ENCODE results near the gene EPM2AIP1.
A peak's percentile ranks its signal among the peaks of the same experiment; 100 is the strongest.
"Not testable (repeated sequence)": the region's sequence is repeated elsewhere in the genome, so short reads cannot be mapped to it uniquely, and the experiment has no call there.

EPM2AIP1 gene

DNA sequence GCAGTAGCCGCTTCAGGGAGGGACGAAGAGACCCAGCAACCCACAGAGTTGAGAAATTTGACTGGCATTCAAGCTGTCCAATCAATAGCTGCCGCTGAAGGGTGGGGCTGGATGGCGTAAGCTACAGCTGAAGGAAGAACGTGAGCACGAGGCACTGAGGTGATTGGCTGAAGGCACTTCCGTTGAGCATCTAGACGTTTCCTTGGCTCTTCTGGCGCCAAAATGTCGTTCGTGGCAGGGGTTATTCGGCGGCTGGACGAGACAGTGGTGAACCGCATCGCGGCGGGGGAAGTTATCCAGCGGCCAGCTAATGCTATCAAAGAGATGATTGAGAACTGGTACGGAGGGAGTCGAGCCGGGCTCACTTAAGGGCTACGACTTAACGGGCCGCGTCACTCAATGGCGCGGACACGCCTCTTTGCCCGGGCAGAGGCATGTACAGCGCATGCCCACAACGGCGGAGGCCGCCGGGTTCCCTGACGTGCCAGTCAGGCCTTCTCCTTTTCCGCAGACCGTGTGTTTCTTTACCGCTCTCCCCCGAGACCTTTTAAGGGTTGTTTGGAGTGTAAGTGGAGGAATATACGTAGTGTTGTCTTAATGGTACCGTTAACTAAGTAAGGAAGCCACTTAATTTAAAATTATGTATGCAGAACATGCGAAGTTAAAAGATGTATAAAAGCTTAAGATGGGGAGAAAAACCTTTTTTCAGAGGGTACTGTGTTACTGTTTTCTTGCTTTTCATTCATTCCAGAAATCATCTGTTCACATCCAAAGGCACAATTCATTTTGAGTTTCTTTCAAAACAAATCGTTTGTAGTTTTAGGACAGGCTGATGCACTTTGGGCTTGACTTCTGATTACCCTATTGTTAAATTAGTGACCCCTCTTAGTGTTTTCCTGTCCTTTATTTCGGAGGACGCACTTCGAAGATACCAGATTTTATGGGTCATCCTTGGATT lies 674 bp upstream of the EPM2AIP1 start, which contains the start of gene MLH1:
TSS of gene MLH1 (plus strand) at position 193 of the 958 bp plus-strand sequence. CDS start at position 223, 30 bp downstream.
- peak; percentile 92 to 99 for DNase-seq (ENCODE audit: low read depth in 1 of 2, low spot score in 1 of 2)

DNA sequence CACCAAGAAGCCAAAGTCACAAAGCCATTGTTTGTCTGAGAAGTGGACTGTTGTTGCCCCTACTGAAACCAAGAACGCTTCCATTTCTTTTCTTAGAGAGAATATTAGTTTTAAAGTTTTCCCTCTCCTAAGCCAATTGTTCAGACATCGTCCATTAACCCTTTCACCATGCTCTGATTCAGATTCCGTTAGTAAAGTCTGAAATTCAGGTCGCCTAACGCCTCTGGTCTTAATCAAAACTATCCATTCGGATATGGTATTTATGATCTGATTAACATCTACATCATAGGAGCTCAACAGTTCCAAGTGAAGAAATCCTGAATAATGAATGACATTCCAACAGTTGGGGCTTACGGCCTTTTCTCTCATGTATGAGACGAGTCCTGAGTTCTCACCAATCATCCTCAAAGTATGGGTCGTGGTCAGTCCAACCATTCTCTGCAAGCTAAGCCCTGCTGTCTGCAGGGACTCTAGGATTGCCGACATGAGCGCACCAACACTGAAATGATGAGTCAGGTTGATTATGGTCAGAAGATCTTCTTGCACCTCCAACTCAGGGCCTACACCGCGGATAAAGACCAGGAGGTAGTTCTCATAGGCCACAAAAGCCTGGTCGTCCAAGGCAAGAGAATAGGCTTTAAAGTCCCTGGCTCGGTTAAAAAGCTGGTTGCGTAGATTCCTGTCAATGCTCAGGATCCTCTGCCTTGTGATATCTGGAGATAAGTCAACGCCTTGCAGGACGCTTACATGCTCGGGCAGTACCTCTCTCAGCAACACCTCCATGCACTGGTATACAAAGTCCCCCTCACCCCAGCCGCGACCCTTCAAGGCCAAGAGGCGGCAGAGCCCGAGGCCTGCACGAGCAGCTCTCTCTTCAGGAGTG lies 767 bp downstream of the EPM2AIP1 start:
- no peak for DNase-seq (ENCODE audit: low read depth in 1 of 2, low spot score in 1 of 2)

DNA sequence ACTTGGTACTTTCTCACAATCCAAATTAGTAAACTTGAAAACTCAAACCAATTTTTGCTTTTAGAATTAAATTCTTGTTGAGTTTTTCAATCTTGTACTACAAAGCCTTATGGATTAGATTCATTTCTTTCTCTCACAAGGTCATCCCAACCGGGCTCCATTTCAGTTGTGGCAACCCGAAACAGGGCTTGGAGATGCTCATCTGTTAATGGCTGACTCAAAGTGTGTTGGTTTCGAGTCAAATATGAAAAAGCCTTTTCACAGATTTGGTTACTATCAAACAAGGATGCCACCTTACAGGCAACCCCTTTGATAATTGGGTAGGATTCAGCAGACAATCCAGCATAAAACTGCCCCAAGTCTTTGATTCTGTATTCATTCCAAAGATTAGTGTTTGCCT lies 1.8 kb downstream of the EPM2AIP1 start:
- DNase-seq (ENCODE audit: low read depth in 1 of 2, low spot score in 1 of 2): no peak

DNA sequence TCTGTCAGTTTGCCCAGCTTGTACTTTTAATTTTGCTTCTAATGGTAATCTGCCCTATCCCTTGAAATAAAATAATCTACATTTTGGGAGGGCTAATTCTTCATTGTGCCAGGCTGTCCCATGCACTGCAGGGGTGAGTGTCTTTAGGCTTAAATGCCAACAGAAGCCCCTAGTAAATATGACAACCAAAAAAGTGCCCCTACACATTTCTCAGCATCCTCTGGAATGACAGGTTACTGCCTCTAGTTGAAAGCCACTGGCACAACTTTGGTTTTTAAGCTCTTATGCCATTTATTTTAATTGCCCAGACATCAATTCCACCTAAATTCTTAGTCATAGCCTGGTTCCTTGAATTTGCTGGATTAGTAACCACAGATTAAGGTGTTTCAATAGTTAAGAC lies 3.4 kb downstream of the EPM2AIP1 start:
- DNase-seq (ENCODE audit: low read depth in 1 of 2, low spot score in 1 of 2): no peak

DNA sequence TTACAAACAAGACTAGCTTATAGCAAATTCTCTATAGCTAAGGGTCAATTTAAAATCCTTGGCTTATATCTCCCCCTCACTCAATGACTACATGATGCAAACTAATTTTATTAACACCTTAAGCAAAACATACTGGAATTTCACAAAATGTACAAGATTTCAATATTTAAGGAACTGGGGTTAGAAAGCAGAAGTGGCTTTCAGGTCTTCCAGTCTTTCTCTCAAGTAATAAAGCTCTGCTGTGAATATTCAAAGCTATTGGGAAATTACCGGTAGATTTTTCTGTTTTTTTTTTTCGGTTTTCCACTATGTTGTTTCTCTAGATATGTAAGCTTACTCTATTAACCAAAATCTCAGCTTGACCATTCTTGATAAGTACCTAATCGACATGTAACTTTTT lies 3.9 kb downstream of the EPM2AIP1 start:
- no peak for DNase-seq (ENCODE audit: low read depth in 1 of 2, low spot score in 1 of 2)

DNA sequence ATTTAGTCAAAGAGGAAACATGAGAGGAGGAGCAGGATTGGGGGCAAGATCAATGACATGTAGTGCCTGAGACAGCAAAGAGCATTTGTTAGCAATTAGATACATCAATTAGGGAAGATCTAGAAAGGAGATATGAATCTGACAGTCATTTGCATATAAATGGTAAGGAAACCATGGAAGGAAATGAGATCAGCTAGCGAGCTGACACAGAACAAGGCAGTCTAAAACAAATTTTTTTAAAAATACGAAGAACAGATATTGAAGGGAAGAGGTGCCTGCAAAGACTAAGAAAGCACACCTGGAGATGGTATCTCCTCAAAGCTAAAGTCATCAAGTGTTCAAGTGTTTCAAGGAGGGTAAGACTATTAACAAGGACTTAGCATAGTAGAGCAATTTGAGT lies 4.6 kb downstream of the EPM2AIP1 start:
- no peak for DNase-seq (ENCODE audit: low read depth in 1 of 2, low spot score in 1 of 2)

DNA sequence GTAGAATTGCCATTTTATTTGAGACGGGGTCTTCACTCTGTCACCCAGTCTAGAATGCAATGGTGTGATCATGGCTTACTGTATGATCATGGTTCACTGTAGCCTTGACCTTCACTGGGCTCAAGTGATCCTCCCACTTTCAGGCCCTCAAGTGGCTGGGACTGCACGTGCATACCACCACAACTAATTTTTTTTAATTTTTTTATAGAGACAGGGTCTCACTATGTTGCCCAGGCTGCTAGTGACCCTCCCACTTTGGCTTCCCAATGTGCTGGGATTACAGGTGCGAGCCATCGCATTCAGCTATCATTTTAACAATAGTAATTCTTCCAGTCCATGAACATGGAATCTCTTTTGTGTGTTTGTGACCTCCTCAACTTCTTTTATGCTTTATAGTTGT lies 11.9 kb downstream of the EPM2AIP1 start:
- DNase-seq (ENCODE audit: low read depth in 1 of 2, low spot score in 1 of 2): no peak

DNA sequence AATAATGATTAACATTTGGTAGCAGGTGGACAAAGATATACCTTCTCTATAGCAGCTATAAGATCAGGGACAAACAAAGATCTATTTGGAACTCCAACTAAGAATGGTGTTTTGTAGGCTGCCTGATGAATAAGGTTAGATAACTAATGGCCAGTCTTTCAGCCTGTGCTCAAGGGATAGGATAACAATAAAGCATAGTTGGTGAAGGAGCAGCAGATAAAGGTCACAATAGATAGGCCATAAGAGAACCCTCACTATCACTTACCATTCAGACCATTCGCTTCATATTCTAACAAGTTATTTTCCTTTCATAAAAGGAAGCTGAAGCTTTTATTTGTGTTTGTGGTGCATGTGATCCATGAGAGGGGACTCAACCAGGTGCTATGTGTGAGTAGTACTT lies 19.8 kb downstream of the EPM2AIP1 start:
- DNase-seq (ENCODE audit: low read depth in 1 of 2, low spot score in 1 of 2): no peak

DNA sequence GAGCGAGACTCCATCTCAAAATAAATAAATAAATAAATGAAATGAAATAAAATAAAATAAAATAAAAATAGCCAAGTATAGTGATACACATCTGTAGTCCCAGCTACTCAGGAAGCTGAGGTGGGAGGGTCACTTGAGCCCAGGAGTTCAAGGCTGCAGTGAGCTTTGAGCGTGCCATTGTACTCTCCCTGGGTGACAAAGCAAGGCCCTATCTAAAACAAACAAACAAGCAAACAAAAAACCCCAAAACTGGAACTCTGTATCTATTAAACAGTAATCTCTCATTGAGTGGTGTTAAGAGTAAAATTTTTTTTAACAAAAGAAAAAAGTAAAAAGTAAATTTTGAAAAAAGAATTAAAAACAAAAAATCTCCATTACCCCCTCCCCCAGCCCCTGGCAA lies 20.8 kb downstream of the EPM2AIP1 start:
- no peak for DNase-seq (ENCODE audit: low read depth in 1 of 2, low spot score in 1 of 2)

DNA sequence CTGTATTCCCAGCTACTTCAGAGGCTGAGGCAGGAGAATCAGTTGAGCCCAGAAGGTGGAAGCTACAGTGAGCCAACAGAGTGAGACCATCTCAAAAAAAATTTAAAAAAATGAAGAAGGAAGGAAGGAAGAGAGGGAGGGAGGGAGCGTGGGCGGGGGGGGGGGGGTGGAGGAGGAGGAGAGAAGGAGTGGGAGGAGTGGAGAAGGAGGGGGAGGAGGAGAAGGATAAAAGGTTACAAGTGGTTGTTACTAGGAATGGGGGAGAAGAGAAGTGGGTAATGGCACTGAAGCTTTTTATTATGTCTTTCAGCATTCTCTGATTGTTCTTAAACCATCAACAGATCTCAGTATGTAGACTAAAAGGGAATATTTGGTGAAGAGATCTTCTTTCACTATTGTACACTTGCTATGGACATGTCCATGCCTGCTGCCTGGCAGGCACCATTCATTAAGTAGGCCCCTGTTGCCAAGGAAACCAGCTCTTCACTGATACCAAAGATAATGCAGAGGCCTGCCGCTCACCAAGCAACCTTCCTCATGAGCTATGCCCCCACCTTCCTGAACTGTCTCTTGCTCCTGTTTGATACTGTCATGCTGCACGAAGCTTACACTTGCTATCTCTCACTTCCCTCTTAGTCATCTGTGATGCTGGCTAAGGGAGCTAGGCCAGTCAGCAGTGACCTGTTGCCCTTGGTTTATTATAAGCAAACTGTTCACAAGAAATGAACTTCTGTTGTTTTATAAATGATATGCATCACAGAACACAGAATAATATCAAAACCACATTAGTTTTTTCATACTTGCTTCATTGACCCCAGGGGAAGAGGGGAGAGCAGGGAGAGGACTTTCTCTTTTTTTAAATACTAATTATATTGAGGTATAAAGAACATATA lies 23.1 kb downstream of the EPM2AIP1 start:
- peak in 1 of 2 donors; percentile 37 for DNase-seq (ENCODE audit: low read depth in 1 of 2, low spot score in 1 of 2)

DNA sequence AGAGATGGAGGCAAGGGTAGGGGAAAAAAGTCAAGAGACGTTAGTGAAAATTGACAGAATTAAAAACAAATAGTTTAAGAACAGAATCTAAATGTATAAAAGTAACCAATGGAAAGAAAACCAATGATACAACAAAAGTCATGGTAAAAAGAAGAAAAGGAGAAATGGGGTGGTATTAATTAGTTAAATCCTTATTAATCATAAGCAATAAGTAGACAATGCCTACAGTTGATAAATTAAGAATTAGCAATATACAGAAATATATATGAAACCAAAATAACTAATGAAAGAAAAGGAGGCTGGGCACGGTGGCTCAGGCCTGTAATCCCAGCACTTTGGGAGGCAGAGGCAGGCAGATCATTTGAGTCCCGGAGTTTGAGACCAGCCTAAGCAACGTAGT lies 23.8 kb downstream of the EPM2AIP1 start:
- no peak for DNase-seq (ENCODE audit: low read depth in 1 of 2, low spot score in 1 of 2)

DNA sequence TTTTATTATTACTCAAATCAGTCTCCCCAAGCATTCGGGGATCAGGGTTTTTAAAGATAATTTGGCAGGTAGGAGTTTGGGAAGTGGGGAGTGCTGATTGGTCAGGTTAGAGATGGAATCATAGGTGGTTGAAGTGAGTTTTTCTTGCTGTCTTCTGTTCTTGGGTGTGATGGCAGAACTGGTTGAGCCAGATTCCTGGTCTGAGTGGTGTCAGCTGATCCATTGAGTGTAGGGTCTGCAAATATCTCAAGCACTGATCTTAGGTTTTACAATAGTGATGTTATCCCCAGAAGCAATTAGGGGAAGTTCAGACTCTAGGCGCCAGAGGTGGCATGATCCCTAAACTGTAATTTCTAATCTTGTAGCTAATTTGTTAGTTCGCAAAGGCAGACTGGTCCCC lies 27.5 kb downstream of the EPM2AIP1 start:
- no peak for DNase-seq (ENCODE audit: low read depth in 1 of 2, low spot score in 1 of 2)

DNA sequence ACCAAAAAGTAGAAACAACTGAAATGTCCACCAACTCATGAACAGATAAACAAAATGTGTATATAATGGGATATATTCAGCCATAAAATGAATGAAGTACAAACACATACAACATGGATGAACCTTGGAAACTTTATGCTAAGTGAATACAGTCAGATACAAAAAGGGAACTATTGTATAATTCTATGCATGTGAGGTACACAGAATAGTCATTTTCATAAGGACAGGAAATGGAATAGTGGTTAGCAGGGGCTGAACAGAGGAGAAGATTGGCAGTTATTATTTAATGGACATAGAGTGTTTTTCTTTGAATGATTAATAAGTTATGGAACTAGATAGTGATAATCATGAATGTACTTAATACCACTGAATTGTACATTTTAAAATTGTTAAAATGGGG lies 28.1 kb downstream of the EPM2AIP1 start:
- no peak for DNase-seq (ENCODE audit: low read depth in 1 of 2, low spot score in 1 of 2)

DNA sequence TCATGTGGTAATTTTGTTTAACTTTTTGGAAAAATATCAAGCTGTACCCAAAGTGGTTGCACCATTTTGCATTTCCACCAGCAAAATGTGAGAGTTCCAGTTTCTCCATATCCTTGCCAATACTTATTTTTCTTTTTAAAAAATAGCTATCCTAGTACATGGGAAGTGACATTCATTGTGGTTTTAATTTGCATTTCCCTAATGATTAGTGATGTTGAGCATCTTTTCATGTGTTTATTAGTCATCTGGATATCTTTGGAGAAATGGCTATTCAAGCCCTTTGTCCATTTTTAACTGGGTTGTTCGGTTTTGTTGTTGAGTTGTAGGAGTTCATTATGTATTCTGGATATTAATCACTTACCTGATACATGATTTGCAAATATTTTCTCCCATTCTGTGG lies 28.6 kb downstream of the EPM2AIP1 start:
- no peak for DNase-seq (ENCODE audit: low read depth in 1 of 2, low spot score in 1 of 2)

DNA sequence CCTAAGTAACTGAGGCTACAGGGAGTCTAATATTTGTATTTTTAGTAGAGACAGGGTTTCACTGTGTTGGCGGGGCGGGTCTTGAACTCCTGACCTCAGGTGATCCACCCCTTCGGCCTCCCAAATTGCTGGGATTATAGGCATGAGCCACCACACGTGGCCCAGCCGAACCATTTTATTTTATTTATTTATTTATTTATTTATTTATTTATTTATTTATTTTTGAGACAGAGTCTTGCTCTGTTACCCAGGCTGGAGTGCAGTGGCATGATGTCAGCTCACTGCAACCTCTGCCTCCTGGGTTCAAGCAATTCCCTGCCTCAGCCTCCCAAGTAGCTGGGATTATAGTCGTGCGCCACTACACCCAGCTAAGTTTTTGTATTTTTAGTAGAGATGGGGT lies 29.9 kb downstream of the EPM2AIP1 start:
- not testable (repeated sequence) for DNase-seq (ENCODE audit: low read depth in 1 of 2, low spot score in 1 of 2)

DNA sequence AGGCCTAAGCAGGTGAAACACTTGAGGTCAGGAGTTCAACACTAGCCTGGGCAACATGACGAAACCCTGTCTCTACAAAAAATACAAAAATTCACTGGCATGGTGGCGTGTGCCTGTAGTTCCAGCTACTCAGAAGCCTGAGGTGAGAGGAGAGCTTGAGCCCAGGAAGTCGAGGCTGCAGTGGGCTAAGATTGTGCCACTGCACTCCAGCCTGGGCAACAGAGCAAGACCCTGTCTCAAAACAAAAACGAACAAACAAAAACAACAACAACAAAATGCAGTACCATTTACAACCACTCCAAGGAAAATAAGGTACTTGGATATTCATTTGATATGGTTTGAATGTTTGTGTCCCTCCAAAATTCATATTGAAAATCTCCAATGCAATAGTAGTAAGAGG lies 32.4 kb downstream of the EPM2AIP1 start:
- no peak for DNase-seq (ENCODE audit: low read depth in 1 of 2, low spot score in 1 of 2)

DNA sequence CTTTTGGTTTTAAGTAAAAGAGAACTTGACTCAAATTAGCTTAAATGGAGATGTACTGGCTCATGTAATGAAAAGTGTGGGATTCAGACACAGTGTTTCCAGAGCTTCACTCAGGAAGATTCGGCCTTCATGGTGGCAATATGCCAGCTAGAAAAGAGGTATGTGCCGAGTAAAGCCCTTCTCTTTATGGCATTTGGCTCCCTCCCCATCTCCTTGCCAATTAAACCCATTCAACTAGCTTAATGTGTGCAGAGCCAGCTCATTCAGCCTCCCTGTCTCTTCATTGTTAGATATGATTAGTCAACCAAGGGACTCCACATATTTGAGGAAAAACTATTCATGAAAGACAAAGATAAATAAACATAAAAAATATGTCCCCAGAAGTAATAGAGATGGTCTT lies 33.1 kb downstream of the EPM2AIP1 start:
- no peak for DNase-seq (ENCODE audit: low read depth in 1 of 2, low spot score in 1 of 2)

DNA sequence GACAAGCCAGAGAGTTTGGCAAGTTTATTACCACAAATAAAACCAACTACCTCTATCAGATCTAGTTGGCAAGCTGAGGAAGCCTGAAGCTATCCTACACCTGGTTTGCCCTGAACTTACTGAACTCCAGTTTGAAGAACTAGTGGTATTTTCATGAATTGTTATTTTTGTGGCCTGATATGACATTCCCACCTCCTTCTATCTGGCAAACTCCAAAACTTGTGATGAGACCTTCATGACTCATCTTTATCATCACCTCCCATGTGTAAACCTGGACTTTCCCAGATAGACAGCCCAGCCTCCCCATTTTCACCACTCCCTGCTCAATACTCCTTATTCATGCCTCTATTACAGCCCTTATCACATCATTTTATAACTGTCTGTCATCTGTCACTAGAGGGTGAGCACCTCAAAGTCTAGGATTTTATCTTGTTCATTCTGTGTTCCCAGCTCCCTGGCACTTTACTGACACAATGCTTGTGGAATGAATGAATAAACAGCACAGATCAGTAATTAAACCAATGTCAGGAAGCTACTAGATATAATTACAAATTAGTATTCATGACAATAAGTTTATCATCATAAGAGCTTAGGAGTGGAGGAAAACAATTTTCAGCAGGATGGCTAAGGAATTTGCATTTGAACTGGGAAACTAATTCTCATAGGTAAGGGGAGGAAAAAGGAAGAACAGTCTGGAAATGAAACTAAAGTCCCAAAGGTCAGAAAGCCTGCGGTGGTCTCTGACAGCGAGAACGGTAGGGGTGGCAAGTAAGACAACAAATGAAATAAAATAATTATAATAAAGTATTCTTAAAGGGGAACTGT lies 34.9 kb downstream of the EPM2AIP1 start:
- DNase-seq (ENCODE audit: low read depth in 1 of 2, low spot score in 1 of 2): no peak

DNA sequence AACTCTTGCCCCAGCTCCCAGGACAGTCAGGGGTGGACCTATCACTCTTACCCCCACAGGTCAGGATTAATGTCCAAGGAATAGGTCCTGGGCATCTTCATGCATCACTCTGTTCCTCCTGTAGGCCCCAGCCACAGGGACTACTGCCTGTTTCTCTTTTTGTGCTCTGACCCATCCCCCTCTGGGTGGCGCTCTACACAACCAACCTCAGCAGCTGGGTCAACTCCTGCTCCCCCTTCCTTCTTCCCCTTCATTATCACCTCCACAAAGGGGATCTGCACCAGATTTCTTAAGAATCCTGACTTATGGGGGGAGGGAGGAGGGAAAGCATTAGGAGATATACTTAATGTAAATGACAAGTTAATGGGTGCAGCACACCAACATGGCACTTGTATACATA lies 35.9 kb downstream of the EPM2AIP1 start:
- DNase-seq (ENCODE audit: low read depth in 1 of 2, low spot score in 1 of 2): no peak

DNA sequence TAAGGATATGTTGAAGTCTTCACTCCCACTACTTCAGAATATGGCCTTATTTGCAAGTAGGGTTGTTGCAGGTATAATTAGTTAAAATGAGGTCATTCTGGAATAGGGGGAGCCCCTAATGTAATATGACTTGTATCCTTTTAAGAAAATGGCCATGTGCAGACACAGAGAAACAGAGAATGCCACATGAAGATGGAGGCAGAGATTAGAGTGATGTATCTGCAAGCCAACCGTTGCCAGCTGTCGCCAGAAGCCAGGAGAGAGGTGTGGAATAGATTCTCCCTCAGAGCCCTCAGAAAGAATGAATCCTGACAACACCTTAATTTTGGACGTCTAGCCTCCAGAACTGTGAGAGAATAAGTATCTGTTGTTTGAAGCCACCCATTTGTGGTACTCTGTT lies 36.8 kb downstream of the EPM2AIP1 start:
- no peak for DNase-seq (ENCODE audit: low read depth in 1 of 2, low spot score in 1 of 2)

Data from activated CD4-positive, alpha-beta T cell treated with anti-CD3 and anti-CD28 coated beads, Interleukin-2, amount 50 U/mL, for 24 hours (primary cell).